IMR-90 (cell line): Measurements from ENCODE around the gene CEP72. TPM values are rescaled to one million over a fixed set of nuclear protein-coding genes. Genes with fewer than 3 reads are reported as not detected.

Experiments used
- ATAC-seq: fragments of 200-7000 bp; cut with Tn5 transposase; 2 replicates; pipeline ENCODE4 v1.9.1; 2020; ENCODE audit warnings: low read depth, mild to moderate bottlenecking, moderate library complexity
- BruUV-seq: library from RNA; stranded (reverse); fragments of 400-500 nt; replicated peaks from 2 replicates; lab custom pipeline; 2021; lab: Mats Ljungman, UMichigan
- CTCF ChIA-PET: fragments of 300-600 bp; formaldehyde crosslinking; extraction: SDS; loops from one replicate; lab custom pipeline; 2021; ENCODE audit warnings: antibody characterized with exemption; lab: Yijun Ruan, JAX
- POLR2A ChIA-PET: fragments of 300-600 bp; sonication (Branson Sonifier 250); formaldehyde crosslinking; loops from one replicate; lab custom pipeline; 2022; ENCODE audit warnings: antibody characterized with exemption; ENCODE audit not compliant: unreplicated experiment; lab: Charles Lee
- DNase-seq: peaks from one replicate; pipeline ENCODE4 v3.0.0; 2013
- H2AFZ ChIP-seq: replicated peaks from 2 replicates; pipeline ENCODE3; 2013; ENCODE audit warnings: low read length, mild to moderate bottlenecking; ENCODE audit not compliant: poor library complexity
- H2AK5ac ChIP-seq: 2 replicates; pipeline ENCODE4 v1.6.1; 2013; ENCODE audit warnings: low read depth, low read length, inconsistent platforms
- H2AK9ac ChIP-seq: replicated peaks from 2 replicates; pipeline ENCODE3; 2013; ENCODE audit warnings: mild to moderate bottlenecking, low read depth, low read length, moderate library complexity; ENCODE audit not compliant: poor library complexity
- H2BK120ac ChIP-seq: 2 replicates; pipeline ENCODE4 v1.6.1; 2013; ENCODE audit warnings: low read depth, low read length, inconsistent platforms
- H2BK15ac ChIP-seq: 3 replicates; pipeline ENCODE4 v1.6.1; 2013; ENCODE audit warnings: low read depth, low read length, inconsistent platforms
- H2BK20ac ChIP-seq: 2 replicates; pipeline ENCODE4 v1.6.1; 2013; ENCODE audit warnings: low read depth, mild to moderate bottlenecking, inconsistent platforms, low read length, moderate library complexity
- H2BK5ac ChIP-seq: 2 replicates; pipeline ENCODE4 v1.6.1; 2013; ENCODE audit warnings: mild to moderate bottlenecking, low read depth, low read length, inconsistent platforms; ENCODE audit not compliant: poor library complexity, severe bottlenecking
- H3K14ac ChIP-seq: replicated peaks from 2 replicates; pipeline ENCODE4 v1.6.1; 2013; ENCODE audit warnings: low read depth, low read length, inconsistent platforms
- H3K18ac ChIP-seq: 2 replicates; pipeline ENCODE4 v1.6.1; 2013; ENCODE audit warnings: low read depth, low read length, control low read depth
- H3K23ac ChIP-seq: 2 replicates; pipeline ENCODE4 v1.6.1; 2013; ENCODE audit warnings: low read depth, low read length, inconsistent platforms
- H3K27ac ChIP-seq: 2 replicates; pipeline ENCODE4 v1.5.1; 2013; ENCODE audit warnings: mild to moderate bottlenecking, control low read depth, low read length; ENCODE audit not compliant: insufficient read depth
- H3K27me3 ChIP-seq: 2 replicates; pipeline ENCODE4 v1.6.1; 2013; ENCODE audit warnings: low read length; ENCODE audit not compliant: control insufficient read depth, insufficient read depth
- H3K36me3 ChIP-seq: 2 replicates; pipeline ENCODE4 v1.6.1; 2013; ENCODE audit warnings: low read length, mixed read lengths; ENCODE audit not compliant: control insufficient read depth, insufficient read depth
- H3K4ac ChIP-seq: 2 replicates; pipeline ENCODE4 v1.6.1; 2013; ENCODE audit warnings: low read depth, low read length, inconsistent platforms
- H3K4me1 ChIP-seq: 2 replicates; pipeline ENCODE4 v1.6.1; 2013; ENCODE audit warnings: low read length, mixed read lengths; ENCODE audit not compliant: control insufficient read depth, insufficient read depth
- H3K4me2 ChIP-seq: 2 replicates; pipeline ENCODE4 v1.6.1; 2013; ENCODE audit warnings: low read depth, mild to moderate bottlenecking, control low read depth, low read length, moderate library complexity
- H3K4me3 ChIP-seq: 2 replicates; pipeline ENCODE4 v1.5.1; 2013; ENCODE audit warnings: low read depth, mild to moderate bottlenecking, control low read depth, low read length, moderate library complexity; ENCODE audit not compliant: insufficient read depth
- H3K56ac ChIP-seq: 2 replicates; pipeline ENCODE4 v1.6.1; 2013; ENCODE audit warnings: low read length, inconsistent platforms; ENCODE audit not compliant: insufficient read depth; ENCODE audit errors: extremely low read depth
- H3K79me1 ChIP-seq, 2 experiments: 2 replicates each; pipeline ENCODE4 v1.6.1; 2013; ENCODE audit warnings: low read length in 2 of 2, inconsistent platforms in 1 of 2, low read depth in 1 of 2
- H3K9ac ChIP-seq: 2 replicates; pipeline ENCODE4 v1.6.1; 2013; ENCODE audit warnings: low read depth, low read length, control low read depth
- H3K9me1 ChIP-seq: 2 replicates; pipeline ENCODE4 v1.6.1; 2013; ENCODE audit warnings: low read length, inconsistent platforms; ENCODE audit not compliant: insufficient read depth
- H3K9me3 ChIP-seq: 2 replicates; pipeline ENCODE4 v1.6.1; 2013; ENCODE audit warnings: low read length; ENCODE audit not compliant: control insufficient read depth, insufficient read depth
- H4K20me1 ChIP-seq: 2 replicates; pipeline ENCODE4 v1.6.1; 2013; ENCODE audit warnings: low read length, inconsistent platforms; ENCODE audit not compliant: insufficient read depth
- H4K5ac ChIP-seq: 2 replicates; pipeline ENCODE4 v1.6.1; 2013; ENCODE audit warnings: mild to moderate bottlenecking, low read depth, low read length, control low read depth
- H4K8ac ChIP-seq, 2 experiments: 2 replicates each; pipeline ENCODE4 v1.6.1; 2013; ENCODE audit warnings: low read depth in 2 of 2, low read length in 2 of 2, control low read depth in 1 of 2, inconsistent platforms in 1 of 2
- H4K91ac ChIP-seq: 2 replicates; pipeline ENCODE4 v1.6.1; 2013; ENCODE audit warnings: low read depth, low read length, inconsistent platforms; ENCODE audit not compliant: insufficient read depth
- BHLHE40 ChIP-seq: fragments of 150-350 bp; IDR thresholded peaks from 2 replicates; pipeline ENCODE4 v1.6.1; 2016; ENCODE audit warnings: mild to moderate bottlenecking, low read depth, low read length
- CEBPB ChIP-seq: IDR thresholded peaks from 2 replicates; pipeline ENCODE4 v1.6.1; 2012; ENCODE audit warnings: low read depth, low read length, improper control_type of control experiment
- CHD1 ChIP-seq: IDR thresholded peaks from 2 replicates; pipeline ENCODE4 v1.6.1; 2012; ENCODE audit warnings: low read depth, low read length, improper control_type of control experiment
- CTCF ChIP-seq: conservative IDR thresholded peaks from 2 replicates; pipeline ENCODE4 v1.5.1; 2012; ENCODE audit warnings: mild to moderate bottlenecking, low read depth, low read length, improper control_type of control experiment
- ELK1 ChIP-seq: fragments of 150-350 bp; IDR thresholded peaks from 2 replicates; pipeline ENCODE4 v1.6.1; 2016; ENCODE audit warnings: low read depth, mild to moderate bottlenecking, low read length, moderate library complexity, borderline replicate concordance
- FOS ChIP-seq: fragments of 150-350 bp; IDR thresholded peaks from 2 replicates; pipeline ENCODE4 v1.6.1; 2016; ENCODE audit warnings: low read depth, low read length
- MAFK ChIP-seq: IDR thresholded peaks from 2 replicates; pipeline ENCODE4 v1.6.1; 2012; ENCODE audit warnings: low read depth, low read length, improper control_type of control experiment
- MAZ ChIP-seq: IDR thresholded peaks from 2 replicates; pipeline ENCODE4 v1.6.1; 2012; ENCODE audit warnings: low read depth, mild to moderate bottlenecking, low read length, improper control_type of control experiment, moderate library complexity, borderline replicate concordance
- MXI1 ChIP-seq: IDR thresholded peaks from 2 replicates; pipeline ENCODE4 v1.6.1; 2012; ENCODE audit warnings: low read depth, mild to moderate bottlenecking, low read length, moderate library complexity, borderline replicate concordance
- NFE2L2 ChIP-seq: fragments of 150-350 bp; IDR thresholded peaks from 2 replicates; pipeline ENCODE4 v1.6.1; 2016; ENCODE audit warnings: low read depth, mild to moderate bottlenecking, low read length
- POLR2A ChIP-seq: IDR thresholded peaks from 2 replicates; pipeline ENCODE4 v1.6.1; 2012; ENCODE audit warnings: mild to moderate bottlenecking, low read depth, low read length
- RAD21 ChIP-seq: IDR thresholded peaks from 2 replicates; pipeline ENCODE4 v1.6.1; 2012; ENCODE audit warnings: low read length, improper control_type of control experiment
- RCOR1 ChIP-seq: IDR thresholded peaks from 2 replicates; pipeline ENCODE4 v1.6.1; 2012; ENCODE audit warnings: mild to moderate bottlenecking, low read length, improper control_type of control experiment; ENCODE audit not compliant: insufficient replicate concordance
- RFX5 ChIP-seq: IDR thresholded peaks from 2 replicates; pipeline ENCODE4 v1.8.0; 2012; ENCODE audit warnings: low read depth, mild to moderate bottlenecking, low read length, moderate library complexity
- SMC3 ChIP-seq: fragments of 150-350 bp; IDR thresholded peaks from 2 replicates; pipeline ENCODE4 v1.6.1; 2016; ENCODE audit warnings: low read depth, mild to moderate bottlenecking, antibody characterized with exemption, low read length, moderate library complexity
- WGBS, 2 experiments: methylation state at CpG; one replicate each; pipeline versions ENCODE4 v1.1.5 to v1.1.7; 2013; ENCODE audit warnings: missing lambda C conversion rate in 2 of 2; ENCODE audit not compliant: insufficient read length in 1 of 2; ENCODE audit errors: extremely low coverage in 2 of 2; 5-methylcytosine and 5-hydroxymethylcytosine counted together
- dilution Hi-C: fragments of 300-500 bp; cut with HindIII; formaldehyde crosslinking; loops from one replicate; pipeline ENCODE4 v1.14.3; 2018; ENCODE audit warnings: low sequenced_read_pairs; ENCODE audit not compliant: unreplicated experiment
- in situ Hi-C: fragments of 300-500 bp; cut with MboI; formaldehyde crosslinking; loops from 3 replicates; pipeline ENCODE4 v1.14.3; 2019; ENCODE audit warnings: low sequenced_read_pairs, inconsistent platforms, mixed read lengths
- intact Hi-C: fragments of 100-400 bp; cut with micrococcal nuclease; formaldehyde crosslinking; loops from 2 replicates; pipeline ENCODE4 v1.10.0; 2022
- polyA plus RNA-seq, 3 experiments: library from polyadenylated mRNA; depleted of rRNA; stranded (reverse); fragments of >200 nt; gene quantifications; 2 replicates each; pipeline ENCODE4 v1.2.3, GENCODE V29; 2012; ENCODE audit warnings: low replicate concordance in 1 of 3
- total RNA-seq: library from RNA; depleted of rRNA; stranded (reverse); fragments of >200 nt; gene quantifications from 2 replicates; pipeline ENCODE4 v1.2.3, GENCODE V29; 2012
- TF ChIP-seq, protein P1 (sequence below): fragments of 150-350 bp; IDR thresholded peaks from 2 replicates; pipeline ENCODE4 v1.6.1; 2017; ENCODE audit warnings: mild to moderate bottlenecking, antibody characterized with exemption, low read length, low read depth

The CEP72 gene
- total and polyA plus RNA-seq, 2 of the 4 experiments (the other 2 are of a cell fraction): 2.9 to 4.3 TPM

GRCh38 chr5:595285-595875 lies 16.8 kb upstream of the CEP72 start:
- no peak overlapping the region for H4K91ac ChIP-seq
- H3K23ac ChIP-seq: no peak overlapping the region
- H3K4me2 ChIP-seq: no peak overlapping the region
- no peak overlapping the region for H3K18ac ChIP-seq
- in situ Hi-C loops (no loop called here), dilution Hi-C loops (no loop called here), intact Hi-C loops (no loop called here)
- no peak overlapping the region for H2BK120ac ChIP-seq
- H3K4me3 ChIP-seq: no peak overlapping the region
- H3K4me1 ChIP-seq: no peaks in the 10 kb centered on the region
- H2BK5ac ChIP-seq: no peak overlapping the region
- H2BK15ac ChIP-seq: no peak overlapping the region
- BruUV-seq: no TSS peak
- TF ChIP-seq RCOR1: no peak
- no peak for TF ChIP-seq ELK1
- TF ChIP-seq POLR2A: no peak
- no peak for TF ChIP-seq CEBPB
- no peak for TF ChIP-seq CHD1
- no peak for TF ChIP-seq MAZ
- TF ChIP-seq RAD21: no peak
- no peak for TF ChIP-seq RFX5
- no peak for TF ChIP-seq SMC3
- TF ChIP-seq BHLHE40: no peak
- no peak for TF ChIP-seq FOS
- no peak for TF ChIP-seq CTCF
- TF ChIP-seq, protein P1, sequence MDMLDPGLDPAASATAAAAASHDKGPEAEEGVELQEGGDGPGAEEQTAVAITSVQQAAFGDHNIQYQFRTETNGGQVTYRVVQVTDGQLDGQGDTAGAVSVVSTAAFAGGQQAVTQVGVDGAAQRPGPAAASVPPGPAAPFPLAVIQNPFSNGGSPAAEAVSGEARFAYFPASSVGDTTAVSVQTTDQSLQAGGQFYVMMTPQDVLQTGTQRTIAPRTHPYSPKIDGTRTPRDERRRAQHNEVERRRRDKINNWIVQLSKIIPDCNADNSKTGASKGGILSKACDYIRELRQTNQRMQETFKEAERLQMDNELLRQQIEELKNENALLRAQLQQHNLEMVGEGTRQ: no peak
- TF ChIP-seq MAFK: no peak
- TF ChIP-seq MXI1: no peak
- no peak for TF ChIP-seq NFE2L2
- H3K79me1 ChIP-seq: no peaks in the 10 kb centered on the region
- H2BK20ac ChIP-seq: no peak overlapping the region
- DNase-seq (no peak), ATAC-seq (no peak)
- WGBS, 2 experiments: 90% methylated on average over 3 of the region's 3 CpGs; no CpG with 5 or more reads in 1 of the 2 experiments
- CTCF ChIA-PET: no interaction called here
- H3K9me3 ChIP-seq: no peaks in the 10 kb centered on the region
- no peak overlapping the region for H2AK5ac ChIP-seq
- no peak overlapping the region for H4K5ac ChIP-seq
- no peak overlapping the region for H4K8ac ChIP-seq
- H3K56ac ChIP-seq: no peak overlapping the region
- H3K4ac ChIP-seq: no peak overlapping the region
- no peaks in the 10 kb centered on the region for H4K20me1 ChIP-seq
- H2AFZ ChIP-seq: no peak overlapping the region
- no peak overlapping the region for H3K14ac ChIP-seq
- no peak overlapping the region for H3K9ac ChIP-seq
- H3K9me1 ChIP-seq: no peaks in the 10 kb centered on the region
- H3K27me3 ChIP-seq: peaks cover 36% of the 10 kb centered on the region
- POLR2A ChIA-PET: no interaction called here
- H3K27ac ChIP-seq: no peak overlapping the region
- H3K36me3 ChIP-seq: no peaks in the 10 kb centered on the region
- H2AK9ac ChIP-seq: no peak overlapping the region
